H9 (cell line): ENCODE data around the gene CDK12. TPM values are rescaled to one million over a fixed set of nuclear protein-coding genes. Genes with fewer than 3 reads are reported as not detected.

Experiments used
- DNase-seq: peaks from one replicate; pipeline ENCODE4 v3.0.0-alpha.2; 2017
- H2AFZ ChIP-seq: one replicate; pipeline ENCODE4 v1.6.1; 2013; ENCODE audit warnings: mild to moderate bottlenecking, low read length, control low read depth, moderate library complexity
- H2AK5ac ChIP-seq: 2 replicates; pipeline ENCODE4 v1.6.1; 2013; ENCODE audit warnings: low read length, control low read depth, mixed read lengths; ENCODE audit not compliant: insufficient read length
- H2BK120ac ChIP-seq: one replicate; pipeline ENCODE4 v1.6.1; 2013; ENCODE audit warnings: low read depth, mild to moderate bottlenecking, low read length, control low read depth, inconsistent platforms; ENCODE audit not compliant: poor library complexity, severe bottlenecking
- H2BK12ac ChIP-seq: 2 replicates; pipeline ENCODE4 v1.6.1; 2013; ENCODE audit warnings: low read length, control low read depth, mixed read lengths, low read depth; ENCODE audit not compliant: insufficient read length
- H2BK15ac ChIP-seq: 2 replicates; pipeline ENCODE4 v1.6.1; 2013; ENCODE audit warnings: low read depth, low read length, control low read depth
- H2BK20ac ChIP-seq: one replicate; pipeline ENCODE4 v1.6.1; 2013; ENCODE audit warnings: low read depth, mild to moderate bottlenecking, low read length, control low read depth, inconsistent platforms; ENCODE audit not compliant: poor library complexity, severe bottlenecking
- H2BK5ac ChIP-seq: 2 replicates; pipeline ENCODE4 v1.6.1; 2013; ENCODE audit warnings: low read length, control low read depth, mixed read lengths; ENCODE audit not compliant: insufficient read length
- H3K14ac ChIP-seq: 2 replicates; pipeline ENCODE4 v1.6.1; 2013; ENCODE audit warnings: low read length, control low read depth; ENCODE audit not compliant: insufficient read depth
- H3K18ac ChIP-seq: 2 replicates; pipeline ENCODE4 v1.6.1; 2013; ENCODE audit warnings: low read depth, mild to moderate bottlenecking, mixed read lengths, low read length, control low read depth; ENCODE audit not compliant: insufficient read length
- H3K23ac ChIP-seq: 2 replicates; pipeline ENCODE4 v1.6.1; 2013; ENCODE audit warnings: low read length, control low read depth, mixed read lengths, low read depth; ENCODE audit not compliant: insufficient read length
- H3K23me2 ChIP-seq: 2 replicates; pipeline ENCODE4 v1.6.1; 2013; ENCODE audit warnings: low read depth, mild to moderate bottlenecking, mixed read lengths, low read length, control low read depth; ENCODE audit not compliant: insufficient read length, poor library complexity, severe bottlenecking
- H3K27ac ChIP-seq: 2 replicates; pipeline ENCODE4 v1.5.1; 2013; ENCODE audit warnings: low read length, control low read depth, mixed read lengths, low read depth; ENCODE audit not compliant: insufficient read length
- H3K27me3 ChIP-seq: 2 replicates; pipeline ENCODE4 v1.6.1; 2013; ENCODE audit warnings: low read length, control low read depth, inconsistent platforms; ENCODE audit not compliant: insufficient read depth
- H3K4ac ChIP-seq: 2 replicates; pipeline ENCODE4 v1.6.1; 2013; ENCODE audit warnings: low read depth, mild to moderate bottlenecking, control low read depth, inconsistent platforms, low read length, moderate library complexity
- H3K4me1 ChIP-seq: 2 replicates; pipeline ENCODE4 v1.6.1; 2013; ENCODE audit warnings: low read length, control low read depth, inconsistent platforms; ENCODE audit not compliant: insufficient read depth
- H3K4me2 ChIP-seq: 2 replicates; pipeline ENCODE4 v1.6.1; 2013; ENCODE audit warnings: low read length, control low read depth, mixed read lengths; ENCODE audit not compliant: insufficient read length, insufficient read depth
- H3K56ac ChIP-seq: 2 replicates; pipeline ENCODE4 v1.6.1; 2013; ENCODE audit warnings: low read depth, mild to moderate bottlenecking, mixed read lengths, low read length, control low read depth; ENCODE audit not compliant: insufficient read length
- H3K79me1 ChIP-seq: 2 replicates; pipeline ENCODE4 v1.6.1; 2013; ENCODE audit warnings: low read depth, mild to moderate bottlenecking, moderate library complexity, low read length, control low read depth, inconsistent platforms; ENCODE audit not compliant: insufficient read depth, poor library complexity, severe bottlenecking
- H3K79me2 ChIP-seq: 2 replicates; pipeline ENCODE4 v1.6.1; 2013; ENCODE audit warnings: low read length, control low read depth, inconsistent platforms; ENCODE audit not compliant: insufficient read depth
- H3K9ac ChIP-seq: 2 replicates; pipeline ENCODE4 v1.6.1; 2013; ENCODE audit warnings: low read length, control low read depth, mixed read lengths; ENCODE audit not compliant: insufficient read length; ENCODE audit errors: extremely low read depth
- H3K9me3 ChIP-seq: one replicate; pipeline ENCODE4 v1.6.1; 2013; ENCODE audit warnings: low read depth, low read length, inconsistent platforms; ENCODE audit not compliant: control insufficient read depth
- H3T11ph ChIP-seq: one replicate; pipeline ENCODE4 v1.6.1; 2013; ENCODE audit warnings: mild to moderate bottlenecking, low read length, control low read depth, inconsistent platforms
- H4K20me1 ChIP-seq: one replicate; pipeline ENCODE4 v1.6.1; 2013; ENCODE audit not compliant: control insufficient read depth, insufficient read length, insufficient read depth
- H4K5ac ChIP-seq: 2 replicates; pipeline ENCODE4 v1.6.1; 2013; ENCODE audit warnings: low read depth, mild to moderate bottlenecking, mixed read lengths, low read length, control low read depth; ENCODE audit not compliant: insufficient read length
- H4K8ac ChIP-seq: replicated peaks from 2 replicates; pipeline ENCODE4 v1.6.1; 2013; ENCODE audit warnings: low read length, control low read depth, mixed read lengths, low read depth; ENCODE audit not compliant: insufficient read length
- H4K91ac ChIP-seq: 2 replicates; pipeline ENCODE4 v1.6.1; 2013; ENCODE audit warnings: low read depth, mild to moderate bottlenecking, moderate library complexity, mixed read lengths, low read length, control low read depth; ENCODE audit not compliant: insufficient read length
- H3K27ac Mint-ChIP-seq, 3 experiments: 2 replicates in 2 of 3; 3 replicates in 1 of 3; pipeline ENCODE4 v1.8.0; 2020 to 2021; ENCODE audit warnings: mixed read lengths in 3 of 3, mild to moderate bottlenecking in 1 of 3, moderate library complexity in 1 of 3
- H3K27me3 Mint-ChIP-seq: 2 replicates; pipeline ENCODE4 v1.8.0; 2021; ENCODE audit warnings: low read depth, mild to moderate bottlenecking, moderate library complexity, mixed read lengths
- H3K36me3 Mint-ChIP-seq, 3 experiments: 2 replicates in 2 of 3; 3 replicates in 1 of 3; pipeline ENCODE4 v1.8.0; 2020 to 2021; ENCODE audit warnings: low read depth in 3 of 3, mixed read lengths in 3 of 3; ENCODE audit not compliant: insufficient read depth in 1 of 3
- H3K4me1 Mint-ChIP-seq, 2 experiments: 2 replicates each; pipeline ENCODE4 v1.8.0; 2020; ENCODE audit warnings: mixed read lengths in 2 of 2
- H3K4me3 Mint-ChIP-seq, 2 experiments: 2 replicates in 1 of 2; 3 replicates in 1 of 2; pipeline ENCODE4 v1.8.0; 2020 to 2021; ENCODE audit warnings: mild to moderate bottlenecking in 2 of 2, mixed read lengths in 2 of 2, moderate library complexity in 1 of 2
- H3K9me3 Mint-ChIP-seq, 2 experiments: 2 replicates in 1 of 2; 3 replicates in 1 of 2; pipeline ENCODE4 v1.8.0; 2020; ENCODE audit warnings: mild to moderate bottlenecking in 2 of 2, mixed read lengths in 2 of 2, moderate library complexity in 1 of 2
- WGBS: extraction: QIAGEN DNeasy Blood & Tissue Kit; methylation state at CpG from one replicate; pipeline ENCODE4 v1.1.7; 2013; ENCODE audit warnings: missing lambda C conversion rate, low lambda C conversion rate, mixed read lengths; ENCODE audit not compliant: insufficient read length; ENCODE audit errors: extremely low coverage; 5-methylcytosine and 5-hydroxymethylcytosine counted together
- total RNA-seq: library from RNA; stranded (reverse); gene quantifications from 2 replicates; pipeline ENCODE4 v1.2.1, GENCODE V29; 2021
- TF ChIP-seq, protein P1 (sequence below): fragments of 200-600 bp; sonication (generic); conservative IDR thresholded peaks from 3 replicates; pipeline ENCODE4 v1.8.0; 2021; ENCODE audit warnings: antibody characterized with exemption, mild to moderate bottlenecking

The CDK12 gene
- total RNA-seq, 1 experiment from 2014 or later, result 87.6 TPM

DNA sequence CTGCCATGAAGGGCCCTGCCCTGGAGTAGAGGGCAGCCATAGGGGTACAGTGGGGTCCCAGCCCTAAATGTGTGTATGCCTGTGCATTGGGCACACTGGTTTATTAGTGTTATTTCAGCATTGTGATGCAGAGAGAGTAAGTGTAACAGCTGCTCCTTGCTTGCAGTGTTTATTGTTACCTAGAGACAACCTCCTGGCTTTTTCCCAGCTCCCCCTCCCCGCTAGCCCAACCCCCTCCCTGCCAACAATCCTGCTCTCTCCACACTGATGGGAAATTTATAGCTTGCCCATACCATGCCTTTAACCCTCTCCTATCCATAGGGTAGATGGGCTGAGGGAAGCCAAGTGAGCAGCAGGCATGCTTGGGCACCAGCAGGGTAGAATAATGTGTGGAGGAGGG is 95.1 kb downstream of the CDK12 start:
- Histone ChIP-seq H3K4me2 (no peak overlapping the region), H2BK15ac (no peak overlapping the region), H2BK12ac (no peak overlapping the region), H3K9ac (no peak overlapping the region), H3K14ac (no peak overlapping the region; the same call in 1 of the 2 replicates), H3K4me1 (peaks cover 2% of the 10 kb centered on the region), H2AFZ (no peak overlapping the region), H2BK20ac (no peak overlapping the region), H3K9me3 (no peaks in the 10 kb centered on the region), H4K20me1 (peaks cover 2% of the 10 kb centered on the region), H4K8ac (no peak overlapping the region), H2BK5ac (no peak overlapping the region), H4K91ac (no peak overlapping the region), H4K5ac (no peak overlapping the region), H3T11ph (no peak overlapping the region), H2BK120ac (no peak overlapping the region), H3K27me3 (no peaks in the 10 kb centered on the region), H3K4ac (no peak overlapping the region), H3K23me2 (no peaks in the 10 kb centered on the region), H3K56ac (no peak overlapping the region), H3K79me2 (0 out of 2 replicates have a peak, but pooled peaks cover 1% of the 10 kb centered on the region), H3K18ac (no peak overlapping the region), H3K79me1 (no peaks in the 10 kb centered on the region), H3K27ac (no peak overlapping the region), H2AK5ac (no peak overlapping the region), H3K23ac (no peak overlapping the region)
- Mint-ChIP-seq H3K27me3 (peaks cover 3% of the 10 kb centered on the region), H3K36me3 (no peaks in the 10 kb centered on the region; a peak in 3 of 7 replicates), H3K4me3 (no peak overlapping the region; a peak in 1 of 5 replicates), H3K9me3 (no peaks in the 10 kb centered on the region), H3K4me1 (peaks cover 15 to 19% of the 10 kb centered on the region in 2 experiments), H3K27ac (peak overlapping the region in 1 of 3 experiments; percentile 29; a peak in 4 of 7 replicates)
- TF ChIP-seq, protein P1, sequence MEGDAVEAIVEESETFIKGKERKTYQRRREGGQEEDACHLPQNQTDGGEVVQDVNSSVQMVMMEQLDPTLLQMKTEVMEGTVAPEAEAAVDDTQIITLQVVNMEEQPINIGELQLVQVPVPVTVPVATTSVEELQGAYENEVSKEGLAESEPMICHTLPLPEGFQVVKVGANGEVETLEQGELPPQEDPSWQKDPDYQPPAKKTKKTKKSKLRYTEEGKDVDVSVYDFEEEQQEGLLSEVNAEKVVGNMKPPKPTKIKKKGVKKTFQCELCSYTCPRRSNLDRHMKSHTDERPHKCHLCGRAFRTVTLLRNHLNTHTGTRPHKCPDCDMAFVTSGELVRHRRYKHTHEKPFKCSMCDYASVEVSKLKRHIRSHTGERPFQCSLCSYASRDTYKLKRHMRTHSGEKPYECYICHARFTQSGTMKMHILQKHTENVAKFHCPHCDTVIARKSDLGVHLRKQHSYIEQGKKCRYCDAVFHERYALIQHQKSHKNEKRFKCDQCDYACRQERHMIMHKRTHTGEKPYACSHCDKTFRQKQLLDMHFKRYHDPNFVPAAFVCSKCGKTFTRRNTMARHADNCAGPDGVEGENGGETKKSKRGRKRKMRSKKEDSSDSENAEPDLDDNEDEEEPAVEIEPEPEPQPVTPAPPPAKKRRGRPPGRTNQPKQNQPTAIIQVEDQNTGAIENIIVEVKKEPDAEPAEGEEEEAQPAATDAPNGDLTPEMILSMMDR, result no peak
- WGBS, result no CpG with 5 or more reads among the region's 1 CpG
- DNase-seq, result no peak
